COLO668 (cell line): ENCODE results near the gene KCTD16.
A peak's percentile ranks its signal among the peaks of the same experiment; 100 is the strongest.

Experiments used
- DNase-seq: peaks from one replicate; lab custom pipeline; 2025; ENCODE audit not compliant: unreplicated experiment; lab: John Stamatoyannopoulos, UW

KCTD16 gene

DNA sequence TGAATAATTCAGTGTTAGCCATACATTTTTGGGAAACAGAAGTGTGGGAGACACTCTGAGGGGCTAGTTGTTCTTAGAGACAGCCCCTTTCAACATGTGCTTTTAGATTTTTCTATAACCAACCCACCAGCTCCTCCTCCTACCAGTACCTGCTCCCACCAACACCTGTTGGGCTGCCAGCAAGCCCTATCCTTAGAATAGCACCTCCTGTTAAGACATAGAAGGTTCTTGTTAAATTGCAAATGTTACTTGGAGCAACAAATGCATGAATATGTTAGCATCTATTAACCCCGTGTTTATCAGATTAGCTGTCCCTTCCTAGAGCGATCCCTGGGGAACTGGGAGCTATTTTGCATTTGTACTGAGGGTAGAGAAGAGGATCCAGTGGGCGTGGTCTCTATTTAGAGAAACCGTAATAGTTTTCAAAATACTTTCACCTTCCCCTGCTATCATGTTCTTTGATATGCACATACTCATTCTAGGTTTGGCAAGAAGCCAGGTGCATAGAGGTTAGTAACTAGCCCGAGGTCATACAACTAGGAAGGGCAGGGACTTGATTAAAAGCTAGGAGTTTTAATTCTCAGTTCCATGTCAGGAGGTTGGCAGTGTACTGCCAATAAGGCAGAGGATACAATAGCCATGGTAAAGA, 334.4 kb downstream of the KCTD16 start:
- DNase-seq, result peak; percentile 21

- no peak for DNase-seq
Measured at GRCh38 chr5:144510845-144511579, 340.3 kb downstream of the KCTD16 start.

GRCh38 chr5:144511580-144512072, 341.0 kb downstream of the KCTD16 start:
- DNase-seq, result no peak

DNA sequence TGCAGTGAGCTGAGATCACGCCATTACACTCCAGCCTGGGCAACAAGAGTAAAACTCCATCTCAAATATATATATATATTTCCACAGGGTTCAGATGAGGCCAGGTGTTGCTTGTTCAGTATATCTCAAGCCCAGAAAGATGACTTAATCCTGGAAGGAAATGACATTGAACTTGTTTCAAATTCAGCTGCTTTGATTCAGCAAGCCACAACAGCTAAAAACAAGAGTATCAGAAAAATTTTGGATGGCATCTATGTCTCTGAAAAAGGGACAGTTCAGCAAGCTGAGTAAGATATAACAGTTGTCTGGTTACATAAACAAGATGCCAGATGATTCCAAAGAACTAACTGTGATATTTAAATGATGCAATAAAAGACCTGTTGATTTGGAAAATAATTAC, 352.0 kb downstream of the KCTD16 start:
- no peak for DNase-seq

GRCh38 chr5:144525000-144525399, 354.3 kb downstream of the KCTD16 start:
- DNase-seq, result no peak

DNA sequence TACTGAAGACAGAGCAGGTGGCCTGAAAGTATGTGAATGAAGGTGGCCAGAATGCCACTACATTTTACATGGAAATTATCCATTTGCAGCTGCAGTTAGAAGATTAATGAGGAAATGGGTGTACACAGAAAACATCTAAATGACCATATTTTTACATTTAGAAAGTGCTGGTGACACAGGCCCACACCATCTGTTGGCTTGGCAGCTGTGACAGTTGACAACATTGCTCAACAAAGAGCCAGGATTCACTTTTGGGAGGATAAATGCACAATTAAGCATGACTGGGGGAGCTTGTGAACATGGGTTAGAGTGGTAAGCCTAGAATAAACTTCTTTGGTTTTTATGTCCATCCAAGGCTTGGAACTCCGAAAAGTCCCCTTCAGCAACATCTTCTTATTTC, 360.5 kb downstream of the KCTD16 start:
- no peak for DNase-seq
